Large intestine (tissue), 3 donors: ENCODE results near the gene RHEB. TPM values are rescaled to one million over a fixed set of nuclear protein-coding genes. Genes with fewer than 3 reads are reported as not detected.

Experiments
- DNase-seq, 2 donors: peaks; one replicate each; pipeline versions ENCODE4 v3.0.0 to v3.0.0-alpha.2; 2013
- H3K27ac ChIP-seq: one replicate; pipeline ENCODE4 v1.5.1; 2013; ENCODE audit warnings: low read length
- H3K27me3 ChIP-seq: 2 replicates; pipeline ENCODE4 v1.6.1; 2013; ENCODE audit warnings: low read length; ENCODE audit not compliant: control insufficient read depth, insufficient read depth
- H3K36me3 ChIP-seq: 2 replicates; pipeline ENCODE4 v1.6.1; 2013; ENCODE audit warnings: low read length; ENCODE audit not compliant: control insufficient read depth, insufficient read depth
- H3K4me1 ChIP-seq: one replicate; pipeline ENCODE4 v1.6.1; 2013; ENCODE audit warnings: low read length; ENCODE audit not compliant: control insufficient read depth, insufficient read depth
- H3K4me3 ChIP-seq: one replicate; pipeline ENCODE4 v1.5.1; 2013; ENCODE audit warnings: low read length
- H3K9me3 ChIP-seq: one replicate; pipeline ENCODE4 v1.6.1; 2013; ENCODE audit warnings: mild to moderate bottlenecking, low read depth, low read length, moderate library complexity; ENCODE audit not compliant: control insufficient read depth
- WGBS: methylation state at CpG from one replicate; pipeline ENCODE4 v1.1.5; 2013; ENCODE audit warnings: low lambda C conversion rate; ENCODE audit not compliant: insufficient coverage; 5-methylcytosine and 5-hydroxymethylcytosine counted together
- polyA plus RNA-seq: library from polyadenylated mRNA; unstranded; fragments of 120-200 nt; gene quantifications from one replicate; pipeline ENCODE4 v1.2.1, GENCODE V29; 2013

RHEB gene
- polyA plus RNA-seq, 1 donor, result 78.7 TPM

DNA sequence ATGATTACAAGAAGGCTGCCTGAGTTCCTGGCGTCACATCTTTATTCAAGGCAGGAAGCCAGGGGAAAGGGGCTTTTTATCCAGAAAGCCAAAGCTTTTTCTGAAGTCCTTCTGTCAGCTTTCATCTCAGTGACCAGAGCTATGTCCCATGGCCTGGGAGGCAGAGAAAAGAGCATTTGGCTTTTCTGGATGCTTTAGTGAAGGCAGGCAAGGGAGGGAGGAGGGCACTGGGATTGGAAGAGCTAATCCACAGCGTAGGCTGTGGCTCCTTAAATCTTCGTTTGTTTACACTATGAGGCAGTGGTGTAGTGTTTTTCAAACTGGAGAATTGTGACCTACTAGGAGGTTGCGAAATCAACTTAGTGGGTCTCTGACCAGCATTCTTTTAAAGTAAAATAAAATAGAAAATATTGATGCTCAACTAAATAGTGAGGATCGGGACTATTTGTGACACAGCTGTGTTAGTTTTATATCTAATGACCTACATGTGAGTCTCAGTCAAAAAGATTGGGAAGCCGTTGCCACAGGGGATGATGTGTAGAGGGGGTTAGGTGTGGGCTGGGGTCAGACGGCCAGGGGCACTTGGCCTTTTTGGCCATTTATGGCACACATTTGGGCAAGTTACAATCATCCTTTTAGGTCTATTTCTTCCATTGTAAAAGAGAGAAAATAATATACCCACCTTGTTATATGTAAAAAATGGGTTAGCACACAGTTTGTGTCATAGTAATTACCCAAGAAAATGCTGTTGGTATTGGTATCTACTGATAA is 93.8 kb downstream of the RHEB start:
- no peaks in the 10 kb centered on the region for H3K9me3 ChIP-seq
- peaks cover 7% of the 10 kb centered on the region for H3K27me3 ChIP-seq
- H3K4me1 ChIP-seq, result no peaks in the 10 kb centered on the region
- H3K36me3 ChIP-seq, result no peaks in the 10 kb centered on the region
- WGBS, result 86% methylated on average over 2 of the region's 7 CpGs
- DNase-seq, result no peak
- no peak overlapping the region for H3K4me3 ChIP-seq
- no peak overlapping the region for H3K27ac ChIP-seq

DNA sequence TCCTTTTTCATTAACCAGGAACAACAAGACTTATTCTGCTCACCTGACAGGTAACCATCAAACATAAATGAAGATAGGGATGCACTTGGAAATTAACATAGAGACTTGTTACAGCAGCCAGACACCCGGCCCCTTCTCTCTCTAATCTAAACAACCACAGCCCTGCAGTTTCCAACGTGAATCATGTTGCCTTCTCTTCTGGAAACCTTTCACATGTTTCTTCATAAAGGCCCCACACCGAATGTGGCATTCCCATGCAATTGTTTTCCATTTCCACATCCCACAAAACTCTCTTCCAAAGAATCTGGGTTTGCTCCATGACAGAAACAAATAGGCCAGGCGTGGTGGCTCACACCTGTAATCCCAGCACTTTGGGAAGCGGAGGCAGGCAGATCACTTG is 94.9 kb downstream of the RHEB start:
- Histone ChIP-seq H3K27ac (no peak overlapping the region), H3K9me3 (no peaks in the 10 kb centered on the region)

DNA sequence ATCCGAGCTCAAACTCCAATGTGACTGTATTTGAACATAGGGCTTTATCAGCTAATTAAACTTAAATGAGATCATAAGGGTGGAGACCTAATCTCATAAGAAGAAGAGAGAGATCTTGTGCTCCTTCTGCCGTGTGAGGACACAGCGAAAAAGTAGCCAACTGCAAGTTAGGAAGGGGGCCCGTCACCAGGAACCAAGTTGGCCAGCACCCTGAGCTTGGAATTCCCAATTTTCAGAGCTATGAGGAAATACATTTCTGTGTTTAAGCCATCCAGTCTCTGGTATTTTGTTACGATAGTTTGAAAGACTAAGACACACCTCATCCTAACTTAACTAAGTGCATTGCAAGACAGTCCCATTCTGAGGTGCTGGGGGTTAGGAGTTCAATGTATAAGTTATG is 95.8 kb downstream of the RHEB start:
- Histone ChIP-seq H3K4me3 (no peak overlapping the region), H3K9me3 (no peaks in the 10 kb centered on the region), H3K27ac (no peak overlapping the region), H3K4me1 (no peaks in the 10 kb centered on the region), H3K36me3 (no peaks in the 10 kb centered on the region), H3K27me3 (peaks cover 9% of the 10 kb centered on the region)
- WGBS, result no CpG with 5 or more reads among the region's 5 CpGs
- DNase-seq, result no peak

More for the DNA sequence above, 94.9 kb downstream of the RHEB start:
- WGBS, result no CpG with 5 or more reads among the region's 5 CpGs
- Histone ChIP-seq H3K36me3 (no peaks in the 10 kb centered on the region), H3K4me3 (no peak overlapping the region), H3K4me1 (no peaks in the 10 kb centered on the region), H3K27me3 (peaks cover 9% of the 10 kb centered on the region)
- DNase-seq, result no peak

DNA sequence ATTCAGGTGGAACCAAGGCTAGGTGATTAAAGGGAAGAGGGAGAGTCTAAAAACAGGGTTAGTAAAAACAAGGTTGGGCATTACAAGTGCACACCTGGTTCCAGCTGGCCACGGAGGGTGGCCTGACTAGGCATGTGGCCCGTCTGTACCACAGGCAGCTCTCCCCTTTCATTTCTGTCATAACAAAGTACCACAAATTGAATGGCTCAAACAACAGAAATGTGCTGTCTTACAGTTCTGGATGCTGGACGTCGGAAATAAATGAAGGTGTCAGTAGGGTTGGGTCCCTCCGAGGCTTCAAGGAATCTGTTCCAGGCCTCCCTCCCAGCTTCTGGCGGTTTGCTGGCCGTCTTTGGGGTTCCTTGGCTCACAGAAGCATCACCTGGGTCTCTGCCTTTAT is 96.5 kb downstream of the RHEB start:
- no peaks in the 10 kb centered on the region for H3K36me3 ChIP-seq

DNA sequence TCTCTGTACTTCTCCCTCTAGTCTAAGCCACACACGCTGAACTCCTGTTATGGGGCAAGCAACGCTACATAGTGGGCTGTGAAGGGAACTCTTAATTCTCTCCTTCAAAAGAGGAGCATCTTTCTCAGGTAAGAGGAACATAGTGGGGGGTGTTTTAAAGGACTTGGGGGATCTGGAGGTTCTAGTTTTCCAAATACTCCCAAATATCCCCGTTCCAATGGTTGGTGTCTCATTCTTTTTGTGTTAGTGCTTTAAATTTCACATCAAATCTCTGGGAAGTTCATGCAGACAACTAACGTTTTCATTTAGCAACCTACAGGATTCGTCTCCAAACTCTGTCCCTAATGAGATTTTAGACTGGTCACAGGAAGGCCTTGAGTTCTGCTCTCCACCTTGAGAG is 97.5 kb downstream of the RHEB start:
- peaks cover 6% of the 10 kb centered on the region for H3K27me3 ChIP-seq
- H3K4me3 ChIP-seq, result no peak overlapping the region
- DNase-seq, result no peak
- no peak overlapping the region for H3K27ac ChIP-seq
- no peaks in the 10 kb centered on the region for H3K9me3 ChIP-seq
- H3K4me1 ChIP-seq, result no peaks in the 10 kb centered on the region
- no CpG with 5 or more reads among the region's 5 CpGs for WGBS
- no peaks in the 10 kb centered on the region for H3K36me3 ChIP-seq

More for the DNA sequence above, 96.5 kb downstream of the RHEB start:
- Histone ChIP-seq H3K27ac (no peak overlapping the region), H3K9me3 (no peaks in the 10 kb centered on the region), H3K4me3 (no peak overlapping the region), H3K27me3 (peaks cover 9% of the 10 kb centered on the region), H3K4me1 (no peaks in the 10 kb centered on the region)
- WGBS, result no CpG with 5 or more reads among the region's 7 CpGs
- no peak for DNase-seq

DNA sequence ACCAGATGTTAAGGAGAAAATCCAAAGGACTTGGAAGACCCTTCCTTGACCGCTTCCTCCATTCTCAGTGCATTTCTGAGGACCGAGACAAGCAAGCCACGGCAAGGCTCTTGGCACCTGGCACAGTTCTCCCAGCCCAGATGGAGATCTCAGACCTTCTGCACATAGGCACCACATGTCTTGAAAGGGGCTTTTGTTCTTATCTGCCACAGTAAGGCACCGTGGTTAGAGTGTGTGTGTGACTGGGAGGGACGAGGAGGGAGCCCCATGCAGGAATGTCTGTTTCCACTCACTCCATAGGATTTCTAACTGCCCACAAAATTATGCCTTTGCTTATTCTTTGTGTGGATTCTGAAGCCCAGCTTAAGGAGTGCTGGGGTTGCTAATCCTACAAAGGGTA is 99.6 kb downstream of the RHEB start:
- H3K4me1 ChIP-seq, result no peaks in the 10 kb centered on the region
- no peak overlapping the region for H3K4me3 ChIP-seq
- H3K27ac ChIP-seq, result no peak overlapping the region
- DNase-seq, result no peak
- no peaks in the 10 kb centered on the region for H3K36me3 ChIP-seq
- H3K9me3 ChIP-seq, result no peaks in the 10 kb centered on the region
- peaks cover 12% of the 10 kb centered on the region for H3K27me3 ChIP-seq
- WGBS, result no CpG with 5 or more reads among the region's 5 CpGs

DNA sequence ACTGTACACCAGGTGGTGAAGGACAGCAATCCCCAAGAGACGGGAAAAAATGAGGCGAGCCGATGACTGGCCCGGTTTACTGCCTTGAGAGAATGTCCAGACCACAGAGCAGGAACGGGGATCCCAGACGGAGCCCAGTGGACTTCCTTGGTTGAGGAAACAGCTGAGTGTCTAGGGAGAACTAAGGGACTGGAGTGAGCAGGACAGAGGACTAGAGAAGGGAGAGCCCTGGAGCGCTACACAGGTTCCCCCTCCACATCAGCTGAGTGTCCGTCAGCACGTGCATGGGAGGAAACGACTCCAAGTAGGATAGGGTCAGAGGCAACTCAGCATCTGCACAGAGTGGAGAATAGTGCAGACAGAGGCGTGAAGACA is 102.8 kb downstream of the RHEB start:
- Histone ChIP-seq H3K27ac (no peak overlapping the region), H3K4me1 (no peaks in the 10 kb centered on the region), H3K9me3 (no peaks in the 10 kb centered on the region), H3K36me3 (no peaks in the 10 kb centered on the region), H3K4me3 (no peak overlapping the region), H3K27me3 (peaks cover 28% of the 10 kb centered on the region)
- no peak for DNase-seq
- 80% methylated on average over 1 of the region's 11 CpGs for WGBS

DNA sequence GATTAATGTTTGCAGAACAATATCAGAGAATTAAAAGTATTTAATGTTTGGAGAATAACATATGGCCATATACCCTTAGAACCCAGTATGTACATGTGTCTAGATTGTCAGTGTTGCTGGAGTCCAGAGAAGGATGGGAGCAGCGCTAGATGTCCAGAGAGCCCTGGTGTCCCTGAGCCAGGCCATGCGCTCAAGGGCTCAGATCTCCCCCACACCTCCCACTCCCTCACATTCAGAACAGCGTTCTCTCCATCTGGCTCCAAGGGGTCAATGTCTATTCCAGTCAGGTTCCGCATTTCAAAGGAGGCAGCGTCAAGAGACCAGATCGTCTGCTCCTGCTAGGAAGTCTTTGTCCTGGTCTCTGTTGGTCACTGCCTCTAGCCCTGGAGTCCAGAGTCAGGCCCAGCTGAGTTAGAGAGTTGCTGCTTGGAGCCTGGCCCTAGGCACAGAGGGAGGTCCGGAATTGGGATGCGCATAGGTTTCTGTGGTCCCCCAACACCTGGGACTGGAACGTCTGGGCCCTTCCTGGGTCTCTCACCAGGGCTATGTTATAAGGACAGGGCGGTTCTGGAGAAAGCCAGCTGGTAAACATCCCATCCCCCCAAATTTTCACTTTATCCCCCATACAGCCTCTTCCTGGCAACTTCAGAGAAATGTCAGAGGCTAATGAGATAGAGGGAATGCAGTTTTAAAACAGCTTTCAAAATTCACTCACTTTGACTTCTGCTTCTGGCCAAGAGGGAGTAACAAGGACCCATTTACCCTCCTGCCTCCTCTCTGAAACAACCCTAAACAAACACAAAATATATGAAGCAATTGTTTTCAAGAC is 103.4 kb downstream of the RHEB start:
- WGBS, result no CpG with 5 or more reads among the region's 10 CpGs
- no peaks in the 10 kb centered on the region for H3K4me1 ChIP-seq
- no peak overlapping the region for H3K27ac ChIP-seq
- no peak for DNase-seq
- H3K9me3 ChIP-seq, result no peaks in the 10 kb centered on the region
- H3K4me3 ChIP-seq, result no peak overlapping the region
- H3K27me3 ChIP-seq, result peaks cover 34% of the 10 kb centered on the region
- no peaks in the 10 kb centered on the region for H3K36me3 ChIP-seq

Other genes with a start within 250 kb of the RHEB start
- gene NUB1, start 178.1 kb downstream of the RHEB start, polyA plus RNA-seq, result 52.5 TPM
- gene WDR86, start 109.9 kb downstream of the RHEB start, polyA plus RNA-seq, result 12.0 TPM
- gene CRYGN, start 79.8 kb downstream of the RHEB start, polyA plus RNA-seq, result 0.36 TPM